ENCODE measurements around the gene TGM5. TPM values are rescaled to one million over a fixed set of nuclear protein-coding genes. Genes with fewer than 3 reads are reported as not detected.
A peak's percentile ranks its signal among the peaks of the same experiment; 100 is the strongest.

The TGM5 gene
- 10 to 100 TPM in 1 of 2 donors, 1 to 10 TPM in 1; 1.6 to 11.3 TPM for total RNA-seq

- Histone ChIP-seq H3K9me3 (no peaks in the 10 kb centered on the region), H3K4me1 (replicated peaks) (no peaks in the 10 kb centered on the region), H3K4me3 (no peak within 1 kb of the TSS), H3K27ac (peak within 1 kb of the TSS; percentile 27 to 55), H3K36me3 (no peaks in the 10 kb centered on the region), H3K27me3 (replicated peaks; ENCODE audit: insufficient read depth) (no peaks in the 10 kb centered on the region)
- intact Hi-C loops (cut with DNase I), result no loop called here
- peak; percentile 88 for DNase-seq (ENCODE audit: low spot score)
- 55% methylated on average over 8 of the region's 8 CpGs for WGBS
- peak; percentile 93 for TF ChIP-seq POLR2AphosphoS5 (IDR thresholded peaks at IDR 0.05)
- no peak for TF ChIP-seq CTCF (IDR thresholded peaks at IDR 0.05)
- TF ChIP-seq POLR2A (IDR thresholded peaks at IDR 0.05), result peak; percentile 64
Observed at GRCh38 chr15:43266834-43267233, at the start of gene TGM5. Gene TGM5 (minus strand): TSS chr15:43266928. CDS start chr15:43266849, 79 bp downstream.

GRCh38 chr15:43314171-43314570 lies 47.4 kb upstream of the TGM5 start:
- no peaks in the 10 kb centered on the region for H3K4me1 ChIP-seq (replicated peaks)
- no peaks in the 10 kb centered on the region for H3K27me3 ChIP-seq (replicated peaks; ENCODE audit: insufficient read depth)
- H3K4me3 ChIP-seq, result no peak overlapping the region
- WGBS, result 64% methylated on average over 3 of the region's 3 CpGs
- no peak for DNase-seq (ENCODE audit: low spot score)
- H3K27ac ChIP-seq, result no peak overlapping the region
- intact Hi-C loops (cut with DNase I), result no loop called here
- no peaks in the 10 kb centered on the region for H3K36me3 ChIP-seq
- TF ChIP-seq POLR2A (IDR thresholded peaks at IDR 0.05) (no peak), POLR2AphosphoS5 (IDR thresholded peaks at IDR 0.05) (no peak), CTCF (IDR thresholded peaks at IDR 0.05) (no peak)
- no peaks in the 10 kb centered on the region for H3K9me3 ChIP-seq

GRCh38 chr15:43312378-43312777 lies 45.6 kb upstream of the TGM5 start:
- no peaks in the 10 kb centered on the region for H3K27me3 ChIP-seq (replicated peaks; ENCODE audit: insufficient read depth)
- intact Hi-C loops (cut with DNase I), result no loop called here
- H3K4me1 ChIP-seq (replicated peaks), result no peaks in the 10 kb centered on the region
- no peak for DNase-seq (ENCODE audit: low spot score)
- H3K4me3 ChIP-seq, result no peak overlapping the region
- H3K27ac ChIP-seq, result no peak overlapping the region
- H3K36me3 ChIP-seq, result no peaks in the 10 kb centered on the region
- no peaks in the 10 kb centered on the region for H3K9me3 ChIP-seq
- TF ChIP-seq CTCF (IDR thresholded peaks at IDR 0.05), result no peak
- TF ChIP-seq POLR2AphosphoS5 (IDR thresholded peaks at IDR 0.05), result no peak
- TF ChIP-seq POLR2A (IDR thresholded peaks at IDR 0.05), result no peak
- WGBS, result 73% methylated on average over 4 of the region's 4 CpGs

- Histone ChIP-seq H3K4me1 (replicated peaks) (no peaks in the 10 kb centered on the region), H3K27me3 (replicated peaks; ENCODE audit: insufficient read depth) (no peaks in the 10 kb centered on the region), H3K9me3 (no peaks in the 10 kb centered on the region), H3K27ac (no peak within 1 kb of the TSS), H3K36me3 (no peaks in the 10 kb centered on the region), H3K4me3 (no peak within 1 kb of the TSS)
- no peak for DNase-seq (ENCODE audit: low spot score)
- 84% methylated on average over 11 of the region's 11 CpGs for WGBS
- intact Hi-C loops (cut with DNase I), result no loop called here
- TF ChIP-seq CTCF (IDR thresholded peaks at IDR 0.05) (no peak), POLR2A (IDR thresholded peaks at IDR 0.05) (no peak), POLR2AphosphoS5 (IDR thresholded peaks at IDR 0.05) (no peak)
Observed at GRCh38 chr15:43302205-43302817, 35.6 kb upstream of the TGM5 start, which contains the start of gene TGM7. Gene TGM7 (minus strand): TSS chr15:43302255.

- intact Hi-C loops (cut with DNase I), result no loop called here
- H3K9me3 ChIP-seq, result no peaks in the 10 kb centered on the region
- no peak overlapping the region for H3K27ac ChIP-seq
- no peaks in the 10 kb centered on the region for H3K27me3 ChIP-seq (replicated peaks; ENCODE audit: insufficient read depth)
- no peaks in the 10 kb centered on the region for H3K4me1 ChIP-seq (replicated peaks)
- no peak overlapping the region for H3K4me3 ChIP-seq
- no peak for DNase-seq (ENCODE audit: low spot score)
- TF ChIP-seq POLR2A (IDR thresholded peaks at IDR 0.05), result no peak
- TF ChIP-seq CTCF (IDR thresholded peaks at IDR 0.05), result no peak
- no peak for TF ChIP-seq POLR2AphosphoS5 (IDR thresholded peaks at IDR 0.05)
- no peaks in the 10 kb centered on the region for H3K36me3 ChIP-seq
Observed at GRCh38 chr15:43299884-43300283, 33.2 kb upstream of the TGM5 start.
